ENCODE data around the gene BUB1B. TPM values are rescaled to one million over a fixed set of nuclear protein-coding genes. Genes with fewer than 3 reads are reported as not detected.

BUB1B gene
- total RNA-seq, 3 donors from 2014 or later (not counting 1 experiment from before 2014, with no cell fraction given) = 0.75 to 2.4 (median 1.9) TPM

GRCh38 chr15:40146037-40146436 is 14.8 kb upstream of the BUB1B start:
- DNase-seq = no peak
- H3K36me3 Mint-ChIP-seq = no peaks in the 10 kb centered on the region
- H3K27me3 ChIP-seq (ENCODE audit: control insufficient read depth, insufficient read depth, low read length) = no peaks in the 10 kb centered on the region
- no peak for TF ChIP-seq CTCF (IDR thresholded peaks at IDR 0.05)
- H3K4me1 ChIP-seq (ENCODE audit: control insufficient read depth, insufficient read depth, low read length) = no peaks in the 10 kb centered on the region
- H3K4me1 Mint-ChIP-seq = no peaks in the 10 kb centered on the region
- H3K9me3 ChIP-seq (ENCODE audit: control insufficient read depth, insufficient read depth, low read length) = no peaks in the 10 kb centered on the region
- H3K9me3 Mint-ChIP-seq = no peaks in the 10 kb centered on the region
- H3K27ac Mint-ChIP-seq = no peak overlapping the region
- H3K27me3 Mint-ChIP-seq (ENCODE audit: low read depth in 2 of 2) = peaks cover 10 to 11% of the 10 kb centered on the region in 2 donors
- no peak overlapping the region for H3K27ac ChIP-seq (ENCODE audit: low read length)
- 94% methylated on average over 4 of the region's 4 CpGs for WGBS (ENCODE audit: insufficient coverage)
- no peak for ATAC-seq
- intact Hi-C loops (cut with micrococcal nuclease) = no loop called here
- H3K36me3 ChIP-seq (ENCODE audit: control insufficient read depth, insufficient read depth, low read length) = no peaks in the 10 kb centered on the region
- no peak overlapping the region for H3K4me3 Mint-ChIP-seq
- H3K4me3 ChIP-seq (ENCODE audit: low read length) = no peak overlapping the region

- TF ChIP-seq CTCF (IDR thresholded peaks at IDR 0.05) = no peak
- ATAC-seq = no peak
- peaks cover 10 to 14% of the 10 kb centered on the region in 2 donors for H3K27me3 Mint-ChIP-seq (ENCODE audit: low read depth in 2 of 2)
These were observed 11.5 kb upstream of the BUB1B start for GRCh38 chr15:40149339-40149738.

GRCh38 chr15:40150163-40150925 is 10.5 kb upstream of the BUB1B start:
- H3K27ac Mint-ChIP-seq = no peak overlapping the region
- no peaks in the 10 kb centered on the region for H3K9me3 Mint-ChIP-seq
- peaks cover 10 to 14% of the 10 kb centered on the region in 2 donors for H3K27me3 Mint-ChIP-seq (ENCODE audit: low read depth in 2 of 2)
- no peaks in the 10 kb centered on the region for H3K36me3 Mint-ChIP-seq
- intact Hi-C loops (cut with micrococcal nuclease) = no loop called here
- Histone ChIP-seq H3K4me1 (ENCODE audit: control insufficient read depth, insufficient read depth, low read length) (no peaks in the 10 kb centered on the region), H3K9me3 (ENCODE audit: control insufficient read depth, insufficient read depth, low read length) (no peaks in the 10 kb centered on the region), H3K27me3 (ENCODE audit: control insufficient read depth, insufficient read depth, low read length) (no peaks in the 10 kb centered on the region), H3K4me3 (ENCODE audit: low read length) (no peak overlapping the region), H3K36me3 (ENCODE audit: control insufficient read depth, insufficient read depth, low read length) (no peaks in the 10 kb centered on the region), H3K27ac (ENCODE audit: low read length) (no peak overlapping the region)
- ATAC-seq (no peak), DNase-seq (no peak)
- 60% methylated on average over 8 of the region's 9 CpGs for WGBS (ENCODE audit: insufficient coverage)
- no peak for TF ChIP-seq CTCF (IDR thresholded peaks at IDR 0.05)
- no peaks in the 10 kb centered on the region for H3K4me1 Mint-ChIP-seq
- no peak overlapping the region for H3K4me3 Mint-ChIP-seq

More at GRCh38 chr15:40149339-40149738, 11.5 kb upstream of the BUB1B start:
- Histone ChIP-seq H3K4me1 (ENCODE audit: control insufficient read depth, insufficient read depth, low read length) (no peaks in the 10 kb centered on the region), H3K9me3 (ENCODE audit: control insufficient read depth, insufficient read depth, low read length) (no peaks in the 10 kb centered on the region), H3K36me3 (ENCODE audit: control insufficient read depth, insufficient read depth, low read length) (no peaks in the 10 kb centered on the region), H3K27ac (ENCODE audit: low read length) (no peak overlapping the region), H3K4me3 (ENCODE audit: low read length) (no peak overlapping the region), H3K27me3 (ENCODE audit: control insufficient read depth, insufficient read depth, low read length) (no peaks in the 10 kb centered on the region)
- 96% methylated on average over 4 of the region's 4 CpGs for WGBS (ENCODE audit: insufficient coverage)
- Mint-ChIP-seq H3K4me1 (no peaks in the 10 kb centered on the region), H3K9me3 (no peaks in the 10 kb centered on the region), H3K27ac (no peak overlapping the region), H3K36me3 (no peaks in the 10 kb centered on the region), H3K4me3 (no peak overlapping the region)
- DNase-seq = no peak
- intact Hi-C loops (cut with micrococcal nuclease) = no loop called here

- no peaks in the 10 kb centered on the region for H3K9me3 Mint-ChIP-seq
- ATAC-seq (no peak), DNase-seq (no peak)
- Histone ChIP-seq H3K27ac (ENCODE audit: low read length) (no peak overlapping the region), H3K4me3 (ENCODE audit: low read length) (no peak overlapping the region), H3K36me3 (ENCODE audit: control insufficient read depth, insufficient read depth, low read length) (no peaks in the 10 kb centered on the region), H3K4me1 (ENCODE audit: control insufficient read depth, insufficient read depth, low read length) (no peaks in the 10 kb centered on the region), H3K9me3 (ENCODE audit: control insufficient read depth, insufficient read depth, low read length) (no peaks in the 10 kb centered on the region), H3K27me3 (ENCODE audit: control insufficient read depth, insufficient read depth, low read length) (no peaks in the 10 kb centered on the region)
- H3K27ac Mint-ChIP-seq = no peak overlapping the region
- no peaks in the 10 kb centered on the region for H3K36me3 Mint-ChIP-seq
- peaks cover 10 to 17% of the 10 kb centered on the region in 2 donors for H3K27me3 Mint-ChIP-seq (ENCODE audit: low read depth in 2 of 2)
- H3K4me3 Mint-ChIP-seq = no peak overlapping the region
- intact Hi-C loops (cut with micrococcal nuclease) = no loop called here
- H3K4me1 Mint-ChIP-seq = no peaks in the 10 kb centered on the region
- 89% methylated on average over 6 of the region's 6 CpGs for WGBS (ENCODE audit: insufficient coverage)
- no peak for TF ChIP-seq CTCF (IDR thresholded peaks at IDR 0.05)
These were observed 9.4 kb upstream of the BUB1B start for GRCh38 chr15:40151499-40151898.

Data from natural killer cell (primary cell).